GM12878 (cell line): ENCODE results near the gene ERP44. TPM values are rescaled to one million over a fixed set of nuclear protein-coding genes. Genes with fewer than 3 reads are reported as not detected.
"Not testable (repeated sequence)": the region's sequence is repeated elsewhere in the genome, so short reads cannot be mapped to it uniquely, and the experiment has no call there.

Source experiments
- ATAC-seq: fragments of 200-7000 bp; cut with Tn5 transposase; 3 replicates; pipeline ENCODE4 v1.9.1; 2020; ENCODE audit warnings: mild to moderate bottlenecking, moderate library complexity
- BruUV-seq: library from RNA; stranded (reverse); fragments of 400-500 nt; replicated peaks from 2 replicates; lab custom pipeline; 2021; lab: Mats Ljungman, UMichigan
- CTCF ChIA-PET: fragments of 300-600 bp; sonication (Branson Sonifier 250); formaldehyde crosslinking; extraction: SDS; loops from one replicate; lab custom pipeline; 2021; ENCODE audit warnings: inconsistent platforms; lab: Yijun Ruan, JAX
- POLR2A ChIA-PET: fragments of 350-600 bp; formaldehyde crosslinking; extraction: SDS; loops from one replicate; lab custom pipeline; 2021; ENCODE audit warnings: inconsistent platforms; lab: Charles Lee
- RAD21 ChIA-PET: fragments of 300-600 bp; sonication (Branson Sonifier 250); formaldehyde crosslinking; loops from one replicate; lab custom pipeline; 2023; ENCODE audit warnings: antibody characterized with exemption; ENCODE audit not compliant: unreplicated experiment; lab: Charles Lee
- SMC1A ChIA-PET: fragments of 300-600 bp; sonication (Branson Sonifier 250); formaldehyde crosslinking; loops from one replicate; lab custom pipeline; 2023; ENCODE audit not compliant: unreplicated experiment, uncharacterized antibody; lab: Charles Lee
- DNase-seq: peaks from one replicate; pipeline ENCODE4 v3.0.0-alpha.2; 2011; ENCODE audit warnings: low read depth, low spot score
- FAIRE-seq: peaks from 3 replicates; lab custom pipeline; 2011; peaks lifted over from hg19 to GRCh38; lab: Jason Lieb, UNC
- H2AFZ ChIP-seq: 2 replicates; pipeline ENCODE4 v1.6.0; 2011; ENCODE audit warnings: low read depth, low read length, control low read depth; ENCODE audit not compliant: control insufficient read depth
- H3K27ac ChIP-seq: 2 replicates; pipeline ENCODE4 v1.5.1; 2011; ENCODE audit warnings: control low read depth; ENCODE audit not compliant: control insufficient read depth, insufficient read depth
- H3K27me3 ChIP-seq, 2 experiments: replicated peaks in 1 of 2; 2 replicates each; pipeline versions ENCODE4 v1.6.0 to v1.6.1; 2011; ENCODE audit warnings: low read length in 1 of 2; ENCODE audit not compliant: control insufficient read depth in 2 of 2, insufficient read depth in 2 of 2
- H3K36me3 ChIP-seq, 2 experiments: 2 replicates each; pipeline ENCODE4 v1.5.1; 2011; ENCODE audit warnings: low read length in 1 of 2; ENCODE audit not compliant: control insufficient read depth in 2 of 2, insufficient read depth in 2 of 2
- H3K4me1 ChIP-seq: 2 replicates; pipeline ENCODE4 v1.6.1; 2011; ENCODE audit warnings: mild to moderate bottlenecking, low read length, moderate library complexity, mixed read lengths; ENCODE audit not compliant: control insufficient read depth, insufficient read depth
- H3K4me2 ChIP-seq: 2 replicates; pipeline ENCODE4 v1.6.0; 2011; ENCODE audit warnings: control low read depth; ENCODE audit not compliant: control insufficient read depth, insufficient read depth
- H3K4me3 ChIP-seq: fragments of 200-600 bp; sonication (generic); 2 replicates; pipeline ENCODE4 v1.5.1; 2016
- H3K79me2 ChIP-seq: 2 replicates; pipeline ENCODE4 v1.6.0; 2011; ENCODE audit warnings: low read length; ENCODE audit not compliant: control insufficient read depth, insufficient read depth
- H3K9ac ChIP-seq: 2 replicates; pipeline ENCODE4 v1.8.0; 2011; ENCODE audit warnings: low read length, control low read depth, mixed read lengths; ENCODE audit not compliant: control insufficient read depth, insufficient read depth
- H3K9me3 ChIP-seq: replicated peaks from 3 replicates; pipeline ENCODE4 v1.5.1; 2011; ENCODE audit warnings: mild to moderate bottlenecking, low read length; ENCODE audit not compliant: control insufficient read depth, insufficient read depth
- H4K20me1 ChIP-seq: 2 replicates; pipeline ENCODE4 v1.6.0; 2011; ENCODE audit not compliant: control insufficient read depth, insufficient read depth
- IKZF2 ChIP-seq, 2 experiments: fragments of 450-650 bp; IDR thresholded peaks; 2 replicates each; pipeline ENCODE4 v1.6.1; 2017; ENCODE audit warnings: mild to moderate bottlenecking in 2 of 2, moderate library complexity in 2 of 2
- SP1 ChIP-seq: IDR thresholded peaks from one replicate; pipeline ENCODE4 v1.6.1; 2011; ENCODE audit warnings: low read depth, low read length
- ZSCAN29 ChIP-seq: fragments of 450-650 bp; IDR thresholded peaks from 2 replicates; pipeline ENCODE4 v1.6.1; 2017; ENCODE audit warnings: mild to moderate bottlenecking, moderate library complexity
- WGBS: methylation state at CpG from one replicate; pipeline ENCODE4 v1.1.6; 2016; ENCODE audit warnings: low lambda C conversion rate; ENCODE audit not compliant: insufficient replicate concordance, insufficient coverage; ENCODE audit errors: missing lambda C conversion rate; 5-methylcytosine and 5-hydroxymethylcytosine counted together
- in situ Hi-C: fragments of 300-500 bp; cut with MboI; formaldehyde crosslinking; loops from 9 replicates; pipeline ENCODE4 v1.14.3; 2018; ENCODE audit warnings: mixed read lengths
- intact Hi-C: fragments of 100-400 bp; cut with micrococcal nuclease; formaldehyde crosslinking; loops from one replicate; pipeline ENCODE4 v1.14.2; 2022; ENCODE audit not compliant: unreplicated experiment
- polyA plus RNA-seq, 11 experiments: library from polyadenylated mRNA; depleted of rRNA in 4 of 11; unstranded in 6 of 11; stranded (reverse) in 5 of 11; fragments of >200 nt; fragmentation: Nextera tagmentation in 4 of 11; fragmentation: Illumina TruSeq in 1 of 11; extraction: Ambion mirVana in 4 of 11; extraction: Trizol in 1 of 11; gene quantifications; 1 replicate in 1 of 11; 2 replicates in 10 of 11; pipeline versions ENCODE4 v1.2.1 to v1.2.3, GENCODE V29; 2011 to 2016; ENCODE audit warnings: inconsistent platforms in 2 of 11, missing spikeins in 2 of 11, low read depth in 1 of 11
- total RNA-seq, 4 experiments: library from RNA; depleted of rRNA in 3 of 4; stranded (reverse); fragments of >200 nt in 3 of 4; fragmentation: Illumina TruSeq in 1 of 4; extraction: Trizol in 1 of 4; gene quantifications; 2 replicates each; pipeline versions ENCODE4 v1.2.1 to v1.2.3, GENCODE V29; 2013 to 2021
- TF ChIP-seq, protein P1 (sequence below): fragments of 450-650 bp; IDR thresholded peaks from 2 replicates; pipeline ENCODE4 v1.6.1; 2016; ENCODE audit warnings: mild to moderate bottlenecking

ERP44 gene
- total and polyA plus RNA-seq, 10 of the 15 experiments (the other 5 are each of a cell fraction or from before 2014, with no cell fraction given) = 11.5 to 52.4 (median 20.2) TPM

DNA sequence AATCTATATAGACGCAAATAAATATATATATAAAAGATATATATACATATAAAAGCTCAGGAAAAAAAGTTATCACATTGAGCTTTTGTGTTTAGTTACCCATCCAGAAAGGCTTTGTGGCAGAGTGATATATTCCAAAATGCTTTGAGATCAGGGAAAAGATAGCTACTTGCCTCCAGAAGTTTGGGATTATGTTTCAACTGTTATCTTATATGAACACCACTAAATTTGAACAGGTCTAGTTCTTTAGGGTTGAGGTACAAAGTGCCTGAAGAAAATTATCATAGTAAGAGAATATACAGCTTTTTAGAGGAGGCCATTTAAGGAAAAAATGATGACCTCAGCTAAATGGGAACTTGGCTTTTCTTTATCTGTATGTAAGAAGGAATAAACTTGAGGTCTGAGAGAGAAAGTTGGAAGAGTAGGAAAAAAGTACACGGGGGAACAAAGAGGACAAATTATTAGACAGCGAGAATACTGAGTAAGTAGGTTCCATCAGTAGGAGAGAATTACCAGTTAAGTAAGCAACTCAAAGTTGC is 2.4 kb downstream of the ERP44 start (continued):
- TF ChIP-seq, protein P1, sequence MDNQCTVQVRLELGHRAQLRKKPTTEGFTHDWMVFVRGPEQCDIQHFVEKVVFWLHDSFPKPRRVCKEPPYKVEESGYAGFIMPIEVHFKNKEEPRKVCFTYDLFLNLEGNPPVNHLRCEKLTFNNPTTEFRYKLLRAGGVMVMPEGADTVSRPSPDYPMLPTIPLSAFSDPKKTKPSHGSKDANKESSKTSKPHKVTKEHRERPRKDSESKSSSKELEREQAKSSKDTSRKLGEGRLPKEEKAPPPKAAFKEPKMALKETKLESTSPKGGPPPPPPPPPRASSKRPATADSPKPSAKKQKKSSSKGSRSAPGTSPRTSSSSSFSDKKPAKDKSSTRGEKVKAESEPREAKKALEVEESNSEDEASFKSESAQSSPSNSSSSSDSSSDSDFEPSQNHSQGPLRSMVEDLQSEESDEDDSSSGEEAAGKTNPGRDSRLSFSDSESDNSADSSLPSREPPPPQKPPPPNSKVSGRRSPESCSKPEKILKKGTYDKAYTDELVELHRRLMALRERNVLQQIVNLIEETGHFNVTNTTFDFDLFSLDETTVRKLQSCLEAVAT = no peak
- no peak for TF ChIP-seq ZSCAN29
- TF ChIP-seq SP1 = no peak
- TF ChIP-seq IKZF2 (IDR thresholded peaks at IDR 0.05) = no peak

DNA sequence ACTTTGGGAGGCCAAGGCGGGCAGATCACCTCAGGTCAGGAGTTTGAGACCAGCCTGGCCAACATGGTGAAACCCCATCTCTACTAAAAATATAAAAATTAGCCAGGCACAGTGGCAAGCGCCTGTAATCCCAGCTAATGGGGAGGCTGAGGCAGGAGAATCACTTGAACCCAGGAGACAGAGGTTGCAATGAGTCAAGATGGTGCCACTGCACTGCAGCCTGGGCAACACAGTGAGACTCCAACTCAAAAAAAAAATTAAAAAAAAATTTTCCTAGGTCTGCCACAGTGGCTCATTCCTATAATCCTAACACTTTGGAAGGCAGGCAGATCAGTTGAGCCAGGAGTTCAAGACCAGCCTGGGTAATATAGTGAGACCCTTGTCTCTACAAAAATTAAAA is 4.4 kb downstream of the ERP44 start:
- ATAC-seq, H2AFZ ChIP-seq, H3K4me1 ChIP-seq, H3K27ac ChIP-seq, FAIRE-seq, H4K20me1 ChIP-seq, H3K4me2 ChIP-seq, H3K4me3 ChIP-seq, in situ Hi-C loops, DNase-seq, H3K27me3 ChIP-seq, BruUV-seq, H3K9me3 ChIP-seq, H3K36me3 ChIP-seq, H3K9ac ChIP-seq: not testable (repeated sequence)
- peaks cover 92% of the 10 kb centered on the region for H3K79me2 ChIP-seq
- ChIA-PET SMC1A (interaction anchor here (0.7 to 5.0 kb wide), 9 partner anchors 9 to 116 kb away, joined by 3 to 63 read pairs (median 3); no protein-coding TSS in a partner anchor), RAD21 (interaction anchor here (0.9 to 4.8 kb wide), 3 partner anchors 9 to 28 kb away, joined by 3 to 39 read pairs (median 4); no protein-coding TSS in a partner anchor), POLR2A (interaction anchor here (0.5 to 1.8 kb wide), 5 partner anchors 9 to 794 kb away, joined by 3 to 5 read pairs (median 4); no protein-coding TSS in a partner anchor), CTCF (interaction anchor here (0.7 to 6.4 kb wide), 3 partner anchors 9 to 68 kb away, joined by 3 to 35 read pairs (median 4); no protein-coding TSS in a partner anchor)
- 100% methylated on average over 2 of the region's 2 CpGs for WGBS
- intact Hi-C loops = loop anchor here (10.0 kb wide), 1 partner anchor 910 kb away; no protein-coding TSS in a partner anchor
